ENCODE measurements around the gene HERPUD1. TPM values are rescaled to one million over a fixed set of nuclear protein-coding genes. Genes with fewer than 3 reads are reported as not detected.
"Not testable (repeated sequence)": the region's sequence is repeated elsewhere in the genome, so short reads cannot be mapped to it uniquely, and the experiment has no call there.

The HERPUD1 gene
- total RNA-seq, 1 donor from 2014 or later, result 16.1 TPM

- Mint-ChIP-seq H3K27ac (no peak overlapping the region), H3K4me1 (peaks cover 13% of the 10 kb centered on the region), H3K27me3 (ENCODE audit: insufficient read depth, low read depth) (peaks cover 35% of the 10 kb centered on the region), H3K4me3 (no peak overlapping the region), H3K36me3 (no peaks in the 10 kb centered on the region), H3K9me3 (peaks cover 2% of the 10 kb centered on the region)
- Histone ChIP-seq H3K4me2 (no peak overlapping the region), H3K9ac (no peak overlapping the region), H3K4me1 (peaks cover 10% of the 10 kb centered on the region), H3K4me3 (no peak overlapping the region), H3K27me3 (peaks cover 46% of the 10 kb centered on the region), H3K36me3 (no peaks in the 10 kb centered on the region), H3K79me2 (ENCODE audit: low read depth) (no peaks in the 10 kb centered on the region), H3K9me3 (ENCODE audit: low read depth) (no peaks in the 10 kb centered on the region), H3K27ac (no peak overlapping the region), H2AFZ (replicated peaks) (no peak overlapping the region), H3F3A (ENCODE audit: low read depth) (peaks cover 3% of the 10 kb centered on the region), H4K20me1 (ENCODE audit: low read depth) (no peaks in the 10 kb centered on the region)
- DNase-seq (ENCODE audit: low spot score), result no peak
- TF ChIP-seq CTCF (IDR thresholded peaks at IDR 0.05), result no peak
- TF ChIP-seq EZH2phosphoT487 (IDR thresholded peaks at IDR 0.05), result no peak
- no peak for TF ChIP-seq EZH2 (IDR thresholded peaks at IDR 0.05)
These were observed 54.4 kb downstream of the HERPUD1 start for GRCh38 chr16:56986361-56986760.

GRCh38 chr16:56986908-56987307 is 55.0 kb downstream of the HERPUD1 start:
- not testable (repeated sequence) for H3K27ac ChIP-seq; H3K4me3 Mint-ChIP-seq; H3K36me3 Mint-ChIP-seq; H4K20me1 ChIP-seq (ENCODE audit: low read depth); H3F3A ChIP-seq (ENCODE audit: low read depth); H3K27ac Mint-ChIP-seq; H3K4me1 ChIP-seq; H3K9me3 Mint-ChIP-seq; H3K79me2 ChIP-seq (ENCODE audit: low read depth); H2AFZ ChIP-seq (replicated peaks); H3K4me2 ChIP-seq; H3K9ac ChIP-seq; H3K36me3 ChIP-seq; H3K4me3 ChIP-seq; DNase-seq (ENCODE audit: low spot score); H3K9me3 ChIP-seq (ENCODE audit: low read depth)
- Mint-ChIP-seq H3K27me3 (ENCODE audit: insufficient read depth, low read depth) (peaks cover 35% of the 10 kb centered on the region), H3K4me1 (peaks cover 11% of the 10 kb centered on the region)
- H3K27me3 ChIP-seq, result peaks cover 52% of the 10 kb centered on the region

GRCh38 chr16:56987692-56988091 is 55.8 kb downstream of the HERPUD1 start:
- H3K4me2 ChIP-seq, result no peak overlapping the region
- no peak for DNase-seq (ENCODE audit: low spot score)
- H4K20me1 ChIP-seq (ENCODE audit: low read depth), result no peaks in the 10 kb centered on the region
- H3K27ac Mint-ChIP-seq, result no peak overlapping the region
- H3K79me2 ChIP-seq (ENCODE audit: low read depth), result no peaks in the 10 kb centered on the region
- H3K9me3 ChIP-seq (ENCODE audit: low read depth), result no peaks in the 10 kb centered on the region
- H3K27me3 ChIP-seq, result peaks cover 54% of the 10 kb centered on the region
- no peaks in the 10 kb centered on the region for H3K36me3 Mint-ChIP-seq
- H3K36me3 ChIP-seq, result no peaks in the 10 kb centered on the region
- H3K27ac ChIP-seq, result no peak overlapping the region
- no peaks in the 10 kb centered on the region for H3K9me3 Mint-ChIP-seq
- H3K27me3 Mint-ChIP-seq (ENCODE audit: insufficient read depth, low read depth), result peaks cover 35% of the 10 kb centered on the region
- no peaks in the 10 kb centered on the region for H3F3A ChIP-seq (ENCODE audit: low read depth)
- H3K4me1 ChIP-seq, result peaks cover 6% of the 10 kb centered on the region
- no peak overlapping the region for H3K4me3 ChIP-seq
- peaks cover 11% of the 10 kb centered on the region for H3K4me1 Mint-ChIP-seq
- no peak overlapping the region for H3K9ac ChIP-seq
- peak overlapping the region; percentile 27 for H3K4me3 Mint-ChIP-seq
- no peak for TF ChIP-seq EZH2phosphoT487 (IDR thresholded peaks at IDR 0.05)
- no peak overlapping the region for H2AFZ ChIP-seq (replicated peaks)

GRCh38 chr16:56988161-56988947 is 56.4 kb downstream of the HERPUD1 start:
- peak overlapping the region; percentile 85 for H3K4me3 Mint-ChIP-seq
- Histone ChIP-seq H4K20me1 (ENCODE audit: low read depth) (no peaks in the 10 kb centered on the region), H3K9me3 (ENCODE audit: low read depth) (no peaks in the 10 kb centered on the region), H3K27me3 (peaks cover 54% of the 10 kb centered on the region), H3K27ac (no peak overlapping the region), H2AFZ (replicated peaks) (no peak overlapping the region), H3K4me2 (peak overlapping the region; percentile 75), H3F3A (ENCODE audit: low read depth) (no peaks in the 10 kb centered on the region), H3K36me3 (no peaks in the 10 kb centered on the region), H3K9ac (no peak overlapping the region), H3K79me2 (ENCODE audit: low read depth) (no peaks in the 10 kb centered on the region), H3K4me1 (peaks cover 6% of the 10 kb centered on the region), H3K4me3 (peak overlapping the region; percentile 48)
- H3K27me3 Mint-ChIP-seq (ENCODE audit: insufficient read depth, low read depth), result peaks cover 35% of the 10 kb centered on the region
- peaks cover 11% of the 10 kb centered on the region for H3K4me1 Mint-ChIP-seq
- no peak for DNase-seq (ENCODE audit: low spot score)
- no peaks in the 10 kb centered on the region for H3K9me3 Mint-ChIP-seq
- no peak overlapping the region for H3K27ac Mint-ChIP-seq
- no peak for TF ChIP-seq EZH2 (IDR thresholded peaks at IDR 0.05)
- TF ChIP-seq EZH2phosphoT487 (IDR thresholded peaks at IDR 0.05), result no peak
- no peak for TF ChIP-seq CTCF (IDR thresholded peaks at IDR 0.05)
- no peaks in the 10 kb centered on the region for H3K36me3 Mint-ChIP-seq

All from neural progenitor cell (in vitro differentiated cells).